ENCODE measurements around the gene DOCK1.

DNA sequence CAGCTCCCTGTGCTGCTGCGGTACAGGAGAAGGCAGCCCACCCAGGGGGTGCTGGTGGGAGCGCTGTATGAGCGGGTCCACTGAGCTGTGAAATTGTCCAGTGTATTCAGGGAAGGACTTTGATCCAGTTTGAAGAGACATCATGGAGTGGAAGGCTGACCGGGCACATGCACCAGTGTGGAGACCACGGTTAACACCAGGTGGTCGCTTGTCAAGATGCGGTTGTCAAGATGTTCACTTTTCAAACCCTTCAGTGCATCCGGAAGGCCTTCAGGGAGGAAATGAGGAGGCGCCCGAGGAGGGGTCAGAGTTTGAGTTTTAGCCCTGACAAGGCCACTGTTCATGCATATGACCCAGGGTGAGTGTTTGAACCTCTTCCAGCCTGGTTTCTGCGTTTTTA is 6.1 kb downstream of the DOCK1 start:
- TF ChIP-seq EZH2 (IDR thresholded peaks at IDR 0.05; ENCODE audit: insufficient read depth, poor library complexity, severe bottlenecking) = no peak
- no peak for TF ChIP-seq EZH2phosphoT487 (IDR thresholded peaks at IDR 0.05; ENCODE audit: insufficient read depth, low read depth)
